HEK293T (cell line): Measurements from ENCODE around the gene CEMIP2.

ENCODE experiments used
- PKNOX1 ChIP-seq: fragments of 450-650 bp; IDR thresholded peaks from 2 replicates; pipeline ENCODE4 v1.6.1; 2016
- SUZ12 ChIP-seq: fragments of 450-650 bp; IDR thresholded peaks from 2 replicates; pipeline ENCODE4 v1.6.1; 2016; ENCODE audit warnings: mild to moderate bottlenecking

DNA sequence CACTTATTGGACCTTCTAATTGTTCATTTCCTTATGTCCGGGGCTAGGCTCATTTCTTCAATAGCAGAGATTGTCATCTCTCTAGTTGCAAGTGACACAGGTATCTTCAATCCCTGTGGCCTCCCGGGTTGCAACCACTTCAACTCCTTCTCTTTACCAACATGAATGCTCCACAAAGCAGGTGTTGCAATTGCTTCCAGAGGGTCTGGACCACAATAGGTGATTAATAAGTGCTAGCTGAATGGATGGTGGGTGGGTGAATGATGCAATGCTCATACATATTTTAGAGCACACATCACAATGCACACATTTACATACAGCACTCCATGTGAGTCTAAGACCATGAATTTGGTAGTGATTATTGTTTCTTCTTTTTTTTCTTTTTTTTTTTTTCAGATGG, 2.6 kb downstream of the CEMIP2 start:
- no peak for TF ChIP-seq PKNOX1
- no peak for TF ChIP-seq SUZ12
